OCI-LY7 (cell line): ENCODE data around the gene SNX32. TPM values are rescaled to one million over a fixed set of nuclear protein-coding genes. Genes with fewer than 3 reads are reported as not detected.

Experiments used
- BruUV-seq: library from RNA; stranded (reverse); fragments of 400-500 nt; replicated peaks from 2 replicates; lab custom pipeline; 2021; lab: Mats Ljungman, UMichigan
- CTCF ChIA-PET: fragments of 300-600 bp; sonication (Branson Sonifier 250); formaldehyde crosslinking; loops from one replicate; lab custom pipeline; 2022; ENCODE audit warnings: antibody characterized with exemption; ENCODE audit not compliant: unreplicated experiment; lab: Charles Lee
- POLR2A ChIA-PET: fragments of 300-600 bp; sonication (Branson Sonifier 250); formaldehyde crosslinking; loops from one replicate; lab custom pipeline; 2022; ENCODE audit warnings: antibody characterized with exemption; lab: Charles Lee
- DNase-seq: peaks from one replicate; pipeline ENCODE4 v3.0.0-alpha.2; 2015; ENCODE audit warnings: low spot score
- H2AFZ ChIP-seq: fragments of 200-600 bp; sonication (generic), shearing (Covaris generic); 2 replicates; pipeline ENCODE4 v1.6.1; 2014; ENCODE audit warnings: mild to moderate bottlenecking, antibody characterized with exemption, low read length, moderate library complexity
- H3K27ac ChIP-seq: fragments of 200-600 bp; sonication (generic); 2 replicates; pipeline ENCODE4 v1.5.1; 2014; ENCODE audit warnings: mixed run types, low read depth, mild to moderate bottlenecking, moderate library complexity, low read length, inconsistent platforms; ENCODE audit not compliant: poor library complexity, severe bottlenecking
- H3K36me3 ChIP-seq: fragments of 200-600 bp; sonication (generic); 2 replicates; pipeline ENCODE4 v1.6.1; 2014; ENCODE audit warnings: mild to moderate bottlenecking, antibody characterized with exemption, low read length, moderate library complexity, mixed read lengths; ENCODE audit not compliant: insufficient read depth
- H3K4me1 ChIP-seq: fragments of 200-600 bp; sonication (generic); 2 replicates; pipeline ENCODE4 v1.5.1; 2014; ENCODE audit warnings: mild to moderate bottlenecking, low read length; ENCODE audit not compliant: insufficient read depth, poor library complexity, severe bottlenecking
- H3K4me2 ChIP-seq: fragments of 200-600 bp; sonication (generic); 2 replicates; pipeline ENCODE4 v1.6.1; 2014; ENCODE audit warnings: mild to moderate bottlenecking, low read length
- H3K4me3 ChIP-seq: fragments of 200-600 bp; sonication (generic); 2 replicates; pipeline ENCODE4 v1.5.1; 2014; ENCODE audit warnings: mild to moderate bottlenecking, low read depth, low read length; ENCODE audit not compliant: poor library complexity, severe bottlenecking
- H3K79me2 ChIP-seq: fragments of 200-600 bp; sonication (generic); 2 replicates; pipeline ENCODE4 v1.6.1; 2016; ENCODE audit warnings: low read depth, mild to moderate bottlenecking, low read length, moderate library complexity, mixed read lengths; ENCODE audit not compliant: insufficient read depth
- H3K9me2 ChIP-seq: fragments of 200-600 bp; sonication (generic); 2 replicates; pipeline ENCODE4 v1.6.1; 2016; ENCODE audit warnings: mild to moderate bottlenecking, low read length, mixed read lengths; ENCODE audit not compliant: insufficient read depth
- H3K9me3 ChIP-seq: fragments of 200-600 bp; sonication (generic); 2 replicates; pipeline ENCODE4 v1.6.1; 2014; ENCODE audit warnings: mild to moderate bottlenecking, mixed run types, low read length, mixed read lengths
- H4K20me1 ChIP-seq: fragments of 200-600 bp; sonication (generic); 2 replicates; pipeline ENCODE4 v1.6.1; 2014; ENCODE audit warnings: mild to moderate bottlenecking, antibody characterized with exemption, low read length, moderate library complexity, mixed read lengths; ENCODE audit not compliant: insufficient read depth
- EZH2phosphoT487 ChIP-seq: fragments of 200-600 bp; sonication (generic); IDR thresholded peaks from 2 replicates; pipeline ENCODE4 v1.6.1; 2018; ENCODE audit warnings: low read depth, borderline replicate concordance, mild to moderate bottlenecking, mixed run types, antibody characterized with exemption, low read length, moderate library complexity, mixed read lengths
- intact Hi-C: fragments of 100-400 bp; cut with micrococcal nuclease; formaldehyde crosslinking; loops from one replicate; pipeline ENCODE4 v1.10.0; 2022; ENCODE audit not compliant: unreplicated experiment
- total RNA-seq, 2 experiments: library from RNA; depleted of rRNA in 1 of 2; stranded (reverse); fragments of >200 nt in 1 of 2; shearing (Covaris generic) in 1 of 2; gene quantifications; 2 replicates each; pipeline ENCODE4 v1.2.3, GENCODE V29; 2014 to 2022
- TF ChIP-seq, protein P1 (sequence below): fragments of 200-600 bp; sonication (generic); conservative IDR thresholded peaks from 2 replicates; pipeline ENCODE4 v1.5.1; 2014; ENCODE audit warnings: mild to moderate bottlenecking, antibody characterized with exemption, low read length, moderate library complexity, mixed read lengths

SNX32 gene
- total RNA-seq, 2 experiments from 2014 or later = not detected

DNA sequence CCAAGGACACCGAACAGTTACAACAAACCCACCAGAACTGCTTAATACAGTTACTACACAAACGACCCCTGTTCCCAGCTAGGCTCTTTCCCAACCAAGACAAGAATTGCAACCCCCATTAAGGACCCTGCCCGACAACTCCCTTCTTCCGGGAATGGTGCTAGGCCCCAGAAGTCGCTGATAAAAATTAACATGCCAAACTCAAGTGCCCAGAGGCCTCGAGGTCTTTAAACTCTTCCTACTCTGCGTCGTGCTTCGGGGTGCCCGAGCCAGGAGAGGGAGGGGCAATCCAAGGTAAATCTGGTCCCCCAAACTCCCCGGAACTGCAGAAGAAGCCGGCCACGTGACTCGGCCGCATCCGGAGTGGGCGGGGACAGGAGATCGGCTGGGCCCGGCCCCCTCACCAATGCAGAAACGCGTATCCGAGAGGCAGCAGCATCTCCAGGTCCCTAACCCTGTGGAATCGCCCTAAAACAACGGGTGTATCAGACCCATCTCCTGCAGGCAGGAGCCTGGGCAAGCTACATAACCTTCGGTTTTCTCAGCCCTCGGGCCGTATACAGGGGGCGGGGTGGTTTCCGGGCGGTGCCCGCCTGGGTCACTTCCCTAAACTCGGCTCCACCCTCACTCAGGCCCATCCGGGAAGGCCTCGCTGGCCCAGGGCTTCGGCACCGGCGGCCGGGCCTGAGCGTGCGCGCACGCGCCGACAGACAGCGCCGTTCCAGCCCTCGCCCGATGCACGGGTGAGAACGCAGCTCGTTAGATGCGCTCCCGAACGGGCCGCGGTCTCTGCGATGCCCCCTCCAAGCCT is 23.1 kb downstream of the SNX32 start:
- peaks cover 61% of the 10 kb centered on the region for H3K36me3 ChIP-seq
- no peak overlapping the region for H2AFZ ChIP-seq
- H4K20me1 ChIP-seq = peaks cover 20% of the 10 kb centered on the region
- H3K9me3 ChIP-seq = 0 out of 2 replicates have a peak, but pooled peaks cover 1% of the 10 kb centered on the region
- H3K4me3 ChIP-seq = peak overlapping the region; percentile 99
- peaks cover 27% of the 10 kb centered on the region for H3K4me1 ChIP-seq
- intact Hi-C loops = loop anchor here (5.0 kb wide), 1 partner anchor 410 kb away; the partner anchor contains the start of gene RAB1B
- peaks cover 47% of the 10 kb centered on the region for H3K79me2 ChIP-seq
- ChIA-PET CTCF (no interaction called here), POLR2A (no interaction called here)
- H3K9me2 ChIP-seq = no peaks in the 10 kb centered on the region
- H3K4me2 ChIP-seq = peak overlapping the region; percentile 94
- DNase-seq = peak; percentile 80
- BruUV-seq = no TSS peak
- TF ChIP-seq, protein P1, sequence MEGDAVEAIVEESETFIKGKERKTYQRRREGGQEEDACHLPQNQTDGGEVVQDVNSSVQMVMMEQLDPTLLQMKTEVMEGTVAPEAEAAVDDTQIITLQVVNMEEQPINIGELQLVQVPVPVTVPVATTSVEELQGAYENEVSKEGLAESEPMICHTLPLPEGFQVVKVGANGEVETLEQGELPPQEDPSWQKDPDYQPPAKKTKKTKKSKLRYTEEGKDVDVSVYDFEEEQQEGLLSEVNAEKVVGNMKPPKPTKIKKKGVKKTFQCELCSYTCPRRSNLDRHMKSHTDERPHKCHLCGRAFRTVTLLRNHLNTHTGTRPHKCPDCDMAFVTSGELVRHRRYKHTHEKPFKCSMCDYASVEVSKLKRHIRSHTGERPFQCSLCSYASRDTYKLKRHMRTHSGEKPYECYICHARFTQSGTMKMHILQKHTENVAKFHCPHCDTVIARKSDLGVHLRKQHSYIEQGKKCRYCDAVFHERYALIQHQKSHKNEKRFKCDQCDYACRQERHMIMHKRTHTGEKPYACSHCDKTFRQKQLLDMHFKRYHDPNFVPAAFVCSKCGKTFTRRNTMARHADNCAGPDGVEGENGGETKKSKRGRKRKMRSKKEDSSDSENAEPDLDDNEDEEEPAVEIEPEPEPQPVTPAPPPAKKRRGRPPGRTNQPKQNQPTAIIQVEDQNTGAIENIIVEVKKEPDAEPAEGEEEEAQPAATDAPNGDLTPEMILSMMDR = no peak
- no peak for TF ChIP-seq EZH2phosphoT487
- peak overlapping the region; percentile 93 for H3K27ac ChIP-seq

DNA sequence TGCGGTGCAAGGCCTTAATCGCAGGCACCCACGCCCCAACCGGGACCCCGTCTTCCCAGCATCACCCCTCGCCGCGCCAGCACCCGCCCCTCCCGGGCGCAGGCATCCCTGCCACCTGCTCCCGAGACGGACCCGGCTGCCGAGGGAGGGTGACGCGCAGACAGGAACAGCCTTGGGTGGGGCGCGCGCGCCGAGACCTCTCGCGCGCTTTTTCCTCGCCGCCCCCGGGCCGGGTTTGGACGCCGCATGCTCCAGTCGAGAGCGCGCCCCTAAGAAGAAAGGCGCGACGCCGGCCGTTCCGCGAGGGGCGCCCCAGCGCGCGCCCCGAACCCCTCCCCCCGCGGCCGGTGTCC is 23.7 kb downstream of the SNX32 start:
- peak; percentile 64 for DNase-seq
- Histone ChIP-seq H3K4me2 (peak overlapping the region; percentile 94), H2AFZ (no peak overlapping the region), H3K9me2 (no peaks in the 10 kb centered on the region), H3K27ac (peak overlapping the region; percentile 93), H4K20me1 (peaks cover 20% of the 10 kb centered on the region), H3K79me2 (peaks cover 50% of the 10 kb centered on the region), H3K9me3 (no peaks in the 10 kb centered on the region), H3K4me1 (peaks cover 31% of the 10 kb centered on the region), H3K4me3 (peak overlapping the region; percentile 99), H3K36me3 (peaks cover 61% of the 10 kb centered on the region)
- intact Hi-C loops = loop anchor here (5.0 kb wide), 1 partner anchor 410 kb away; the partner anchor contains the start of gene RAB1B
- ChIA-PET CTCF (interaction anchor here (1.0 kb wide), 1 partner anchor 30 kb away, joined by 24 read pairs; the partner anchor contains the start of gene FIBP), POLR2A (interaction anchor here (0.6 to 3.9 kb wide), 2 partner anchors 31 to 129 kb away, joined by 4 to 59 read pairs; partner anchors contain the start of genes CCDC85B and FIBP)
- BruUV-seq = no TSS peak
- TF ChIP-seq EZH2phosphoT487 = no peak
- TF ChIP-seq, protein P1 = no peak
